ENCODE data around the gene KCNIP4.

DNA sequence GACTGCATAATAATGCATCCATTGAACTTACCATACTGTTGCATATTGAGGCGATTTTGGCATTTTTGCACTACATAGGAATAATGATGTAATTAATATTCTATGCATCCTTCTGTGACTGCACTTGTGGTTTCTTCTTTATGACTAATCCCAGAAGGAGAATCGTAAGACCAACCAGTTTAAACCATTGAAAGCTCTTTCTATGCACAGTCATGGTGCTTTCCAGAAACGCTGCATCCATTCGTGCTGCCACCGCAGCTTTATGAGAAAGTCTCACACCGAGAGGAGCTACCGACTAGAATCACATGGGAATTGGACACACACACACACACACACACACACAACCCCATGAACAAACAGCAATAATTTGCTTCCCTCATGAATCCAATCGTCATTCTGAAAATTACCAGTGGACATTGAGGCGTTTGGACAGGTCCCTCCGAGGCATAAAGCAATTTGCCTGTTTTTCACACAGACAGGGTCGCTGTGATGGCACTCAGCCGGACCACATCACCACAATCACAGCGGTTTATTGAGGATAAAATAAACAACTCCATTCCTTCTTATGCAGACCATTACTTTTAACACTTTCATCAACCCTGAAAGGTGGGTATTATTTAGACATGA lies 1184.1 kb downstream of the KCNIP4 start:
- TF ChIP-seq, protein P1, sequence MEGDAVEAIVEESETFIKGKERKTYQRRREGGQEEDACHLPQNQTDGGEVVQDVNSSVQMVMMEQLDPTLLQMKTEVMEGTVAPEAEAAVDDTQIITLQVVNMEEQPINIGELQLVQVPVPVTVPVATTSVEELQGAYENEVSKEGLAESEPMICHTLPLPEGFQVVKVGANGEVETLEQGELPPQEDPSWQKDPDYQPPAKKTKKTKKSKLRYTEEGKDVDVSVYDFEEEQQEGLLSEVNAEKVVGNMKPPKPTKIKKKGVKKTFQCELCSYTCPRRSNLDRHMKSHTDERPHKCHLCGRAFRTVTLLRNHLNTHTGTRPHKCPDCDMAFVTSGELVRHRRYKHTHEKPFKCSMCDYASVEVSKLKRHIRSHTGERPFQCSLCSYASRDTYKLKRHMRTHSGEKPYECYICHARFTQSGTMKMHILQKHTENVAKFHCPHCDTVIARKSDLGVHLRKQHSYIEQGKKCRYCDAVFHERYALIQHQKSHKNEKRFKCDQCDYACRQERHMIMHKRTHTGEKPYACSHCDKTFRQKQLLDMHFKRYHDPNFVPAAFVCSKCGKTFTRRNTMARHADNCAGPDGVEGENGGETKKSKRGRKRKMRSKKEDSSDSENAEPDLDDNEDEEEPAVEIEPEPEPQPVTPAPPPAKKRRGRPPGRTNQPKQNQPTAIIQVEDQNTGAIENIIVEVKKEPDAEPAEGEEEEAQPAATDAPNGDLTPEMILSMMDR (conservative IDR thresholded peaks at IDR 0.05) = no peak
- no peak for TF ChIP-seq EZH2 (IDR thresholded peaks at IDR 0.05; ENCODE audit: low read depth)
